Measurements from ENCODE around the gene SPO11.

SPO11 gene

DNA sequence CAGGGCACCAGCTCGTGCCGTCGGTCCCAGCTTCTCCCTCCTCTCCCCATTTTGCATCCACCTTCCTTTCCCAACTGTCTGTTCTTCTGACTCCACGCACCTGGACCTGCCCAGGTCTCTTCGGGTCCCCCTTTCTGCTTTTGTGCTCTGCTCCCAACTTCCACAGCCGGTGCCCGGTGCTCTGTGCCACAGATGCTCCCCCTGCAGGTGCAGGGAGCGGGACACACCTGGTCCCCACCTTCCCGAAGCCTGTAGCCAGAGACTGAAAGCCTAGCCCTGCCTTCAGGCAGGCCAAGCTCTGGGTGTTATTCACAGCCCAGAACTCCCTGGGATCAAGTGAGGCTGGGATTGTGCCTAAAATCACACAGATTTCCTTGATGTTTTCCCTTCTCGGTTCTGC is 38.6 kb upstream of the SPO11 start:
- WGBS: 78% methylated on average over 10 of the region's 10 CpGs
- Histone ChIP-seq H3K9ac (ENCODE audit: low read depth, low read length) (no peak overlapping the region), H3K4me1 (ENCODE audit: insufficient read depth, low read length) (peaks cover 15% of the 10 kb centered on the region), H3K4me3 (ENCODE audit: low read length) (no peak overlapping the region), H3K27ac (ENCODE audit: low read depth, low read length) (no peak overlapping the region), H3K27me3 (ENCODE audit: insufficient read depth, low read length) (no peaks in the 10 kb centered on the region), H3K9me3 (ENCODE audit: insufficient read depth, low read depth, low read length) (no peaks in the 10 kb centered on the region), H3K36me3 (ENCODE audit: insufficient read depth, low read length) (no peaks in the 10 kb centered on the region)

DNA sequence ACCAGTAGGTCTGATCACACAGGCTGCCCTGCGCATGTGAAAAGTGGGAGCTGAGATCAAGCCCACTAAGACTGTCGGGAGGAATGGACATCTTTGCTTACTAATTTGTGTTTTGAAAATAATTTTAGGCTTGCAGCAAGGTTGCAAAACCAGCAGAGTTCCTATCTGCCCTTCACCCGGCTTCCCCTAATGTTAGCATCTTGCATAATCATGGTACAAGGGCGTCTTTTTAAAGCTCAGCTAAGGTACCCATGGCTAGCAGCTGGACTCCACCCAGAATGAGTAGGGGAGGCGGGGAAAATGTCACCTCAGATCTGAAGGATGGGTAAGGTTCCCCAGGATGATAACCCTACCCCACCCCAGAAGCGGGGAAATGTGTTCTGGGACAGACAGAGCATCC is 37.9 kb upstream of the SPO11 start:
- Histone ChIP-seq H3K27ac (ENCODE audit: low read depth, low read length) (no peak overlapping the region), H3K4me1 (ENCODE audit: insufficient read depth, low read length) (peaks cover 15% of the 10 kb centered on the region), H3K9me3 (ENCODE audit: insufficient read depth, low read depth, low read length) (no peaks in the 10 kb centered on the region), H3K36me3 (ENCODE audit: insufficient read depth, low read length) (no peaks in the 10 kb centered on the region), H3K4me3 (ENCODE audit: low read length) (no peak overlapping the region), H3K27me3 (ENCODE audit: insufficient read depth, low read length) (no peaks in the 10 kb centered on the region), H3K9ac (ENCODE audit: low read depth, low read length) (no peak overlapping the region)
- 91% methylated on average over 6 of the region's 6 CpGs for WGBS

DNA sequence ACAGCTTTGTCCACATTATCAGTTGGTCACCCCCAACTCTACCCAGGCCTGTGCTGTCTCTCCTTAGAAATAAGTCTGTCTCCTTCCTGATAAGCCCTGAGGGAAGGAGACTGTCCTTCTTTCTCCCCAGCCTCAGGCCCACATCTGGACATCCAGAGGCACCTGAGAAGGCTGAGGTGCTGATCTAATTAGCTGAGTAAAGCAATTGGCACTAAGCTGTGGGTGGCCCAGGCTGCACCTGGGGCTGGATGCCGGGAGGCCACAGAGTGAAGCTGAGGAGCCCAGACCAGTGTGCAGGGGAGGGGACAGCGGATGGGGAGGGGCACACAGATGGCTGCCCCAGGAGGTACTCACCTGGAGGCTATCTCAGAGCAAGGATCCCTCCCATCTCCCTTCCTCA is 37.0 kb upstream of the SPO11 start:
- Histone ChIP-seq H3K36me3 (ENCODE audit: insufficient read depth, low read length) (no peaks in the 10 kb centered on the region), H3K27me3 (ENCODE audit: insufficient read depth, low read length) (no peaks in the 10 kb centered on the region)
- WGBS: 85% methylated on average over 2 of the region's 2 CpGs

DNA sequence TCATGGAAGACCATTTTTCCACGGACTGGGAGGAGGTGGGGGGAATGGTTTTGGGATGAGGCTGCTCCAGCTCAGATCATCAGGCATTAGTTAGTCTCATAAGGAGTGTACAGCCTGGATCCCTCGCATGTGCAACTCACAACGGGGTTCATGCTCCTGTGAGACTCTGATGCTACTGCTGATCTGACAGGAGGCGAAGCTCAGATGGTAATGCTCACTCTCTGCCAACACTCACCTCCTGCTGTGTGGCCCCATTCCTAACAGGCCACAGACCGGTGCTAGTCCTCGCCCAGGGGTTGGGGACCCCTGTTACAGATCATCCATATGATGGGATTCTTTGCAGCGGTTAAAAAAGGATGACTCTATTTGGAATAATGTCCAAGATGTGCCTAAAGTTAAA is 35.6 kb upstream of the SPO11 start:
- Histone ChIP-seq H3K27me3 (ENCODE audit: insufficient read depth, low read length) (no peaks in the 10 kb centered on the region), H3K4me1 (ENCODE audit: insufficient read depth, low read length) (peaks cover 6% of the 10 kb centered on the region)
- WGBS: 76% methylated on average over 7 of the region's 7 CpGs

More for the DNA sequence above, 37.0 kb upstream of the SPO11 start:
- H3K9ac ChIP-seq (ENCODE audit: low read depth, low read length): no peak overlapping the region
- no peak overlapping the region for H3K27ac ChIP-seq (ENCODE audit: low read depth, low read length)
- no peak overlapping the region for H3K4me3 ChIP-seq (ENCODE audit: low read length)
- H3K9me3 ChIP-seq (ENCODE audit: insufficient read depth, low read depth, low read length): no peaks in the 10 kb centered on the region
- peaks cover 15% of the 10 kb centered on the region for H3K4me1 ChIP-seq (ENCODE audit: insufficient read depth, low read length)

DNA sequence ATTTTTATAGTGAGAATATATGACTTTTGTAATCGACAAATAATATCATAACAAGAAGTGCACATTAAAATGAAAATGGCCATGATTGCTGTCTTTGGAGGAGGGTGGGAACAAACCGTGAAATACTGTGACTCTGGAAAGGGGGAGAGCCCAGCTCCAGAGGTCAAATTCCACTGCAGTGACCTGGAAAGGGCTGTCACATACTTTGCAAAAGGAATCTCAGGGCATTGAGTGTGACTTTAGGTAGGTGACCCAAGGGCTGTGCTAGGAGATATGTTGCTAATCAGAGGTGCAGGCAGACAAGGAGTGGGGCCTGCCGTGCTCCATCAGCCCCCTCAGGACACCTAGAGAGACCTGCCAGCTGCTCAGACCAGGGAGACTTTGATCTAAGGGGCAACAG is 35.1 kb upstream of the SPO11 start:
- peaks cover under 1% of the 10 kb centered on the region; the same call in 1 of the 2 replicates for H3K4me1 ChIP-seq (ENCODE audit: insufficient read depth, low read length)
- H3K36me3 ChIP-seq (ENCODE audit: insufficient read depth, low read length): no peaks in the 10 kb centered on the region
- no peaks in the 10 kb centered on the region for H3K27me3 ChIP-seq (ENCODE audit: insufficient read depth, low read length)
- WGBS: 51% methylated on average over 2 of the region's 3 CpGs
- H3K4me3 ChIP-seq (ENCODE audit: low read length): no peak overlapping the region
- H3K27ac ChIP-seq (ENCODE audit: low read depth, low read length): no peak overlapping the region
- no peaks in the 10 kb centered on the region for H3K9me3 ChIP-seq (ENCODE audit: insufficient read depth, low read depth, low read length)
- no peak overlapping the region for H3K9ac ChIP-seq (ENCODE audit: low read depth, low read length)

More for the DNA sequence above, 35.6 kb upstream of the SPO11 start:
- H3K36me3 ChIP-seq (ENCODE audit: insufficient read depth, low read length): no peaks in the 10 kb centered on the region
- no peak overlapping the region for H3K9ac ChIP-seq (ENCODE audit: low read depth, low read length)
- no peaks in the 10 kb centered on the region for H3K9me3 ChIP-seq (ENCODE audit: insufficient read depth, low read depth, low read length)
- H3K4me3 ChIP-seq (ENCODE audit: low read length): no peak overlapping the region
- no peak overlapping the region for H3K27ac ChIP-seq (ENCODE audit: low read depth, low read length)

DNA sequence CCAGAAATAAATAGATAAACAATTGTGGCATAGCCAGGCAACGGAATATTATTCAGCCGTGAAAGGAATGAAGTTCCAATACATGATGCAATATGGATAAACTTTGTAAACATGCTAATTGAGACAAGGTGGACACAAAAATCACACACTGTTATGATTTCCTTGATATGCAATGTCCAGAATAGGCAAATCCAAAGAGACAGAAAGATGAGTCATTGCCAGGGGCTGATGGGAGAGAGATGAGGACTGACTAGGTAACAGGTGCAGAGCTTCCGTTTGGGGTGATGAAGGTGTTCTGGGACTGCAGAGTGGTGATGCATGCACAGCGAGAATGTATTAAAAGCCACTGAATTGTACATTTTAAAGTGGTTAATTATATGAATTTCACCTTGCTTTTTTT is 31.1 kb upstream of the SPO11 start:
- Histone ChIP-seq H3K4me1 (ENCODE audit: insufficient read depth, low read length) (no peaks in the 10 kb centered on the region), H3K9ac (ENCODE audit: low read depth, low read length) (no peak overlapping the region), H3K27me3 (ENCODE audit: insufficient read depth, low read length) (peaks cover 4% of the 10 kb centered on the region; the same call in 1 of the 2 replicates), H3K27ac (ENCODE audit: low read depth, low read length) (no peak overlapping the region), H3K36me3 (ENCODE audit: insufficient read depth, low read length) (no peaks in the 10 kb centered on the region), H3K4me3 (ENCODE audit: low read length) (no peak overlapping the region), H3K9me3 (ENCODE audit: insufficient read depth, low read depth, low read length) (no peaks in the 10 kb centered on the region)
- WGBS: 92% methylated on average over 4 of the region's 4 CpGs

DNA sequence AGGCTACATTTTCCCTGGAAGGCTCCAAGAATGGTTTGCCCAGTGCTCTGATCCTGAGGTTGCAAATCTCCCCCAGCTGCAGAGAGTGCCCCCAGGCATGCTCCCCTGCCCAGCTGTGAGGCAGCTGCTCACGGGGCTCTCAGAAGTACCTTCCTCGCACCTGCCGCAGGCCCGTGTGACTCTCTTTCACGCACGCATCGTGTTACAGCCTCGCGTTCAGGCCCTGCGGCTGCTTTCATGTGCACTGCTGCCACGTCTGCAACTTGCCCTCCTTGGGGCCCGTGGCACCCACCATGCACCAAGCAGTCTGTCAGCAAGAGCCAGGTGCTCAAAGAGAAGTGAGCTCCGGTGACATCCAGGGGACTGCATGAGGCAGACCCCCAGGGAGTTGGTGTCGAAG is 28.6 kb upstream of the SPO11 start:
- Histone ChIP-seq H3K27me3 (ENCODE audit: insufficient read depth, low read length) (peaks cover 4% of the 10 kb centered on the region; the same call in 1 of the 2 replicates), H3K9ac (ENCODE audit: low read depth, low read length) (no peak overlapping the region), H3K36me3 (ENCODE audit: insufficient read depth, low read length) (no peaks in the 10 kb centered on the region), H3K27ac (ENCODE audit: low read depth, low read length) (no peak overlapping the region), H3K9me3 (ENCODE audit: insufficient read depth, low read depth, low read length) (no peaks in the 10 kb centered on the region), H3K4me1 (ENCODE audit: insufficient read depth, low read length) (no peaks in the 10 kb centered on the region), H3K4me3 (ENCODE audit: low read length) (no peak overlapping the region)
- 82% methylated on average over 14 of the region's 14 CpGs for WGBS

DNA sequence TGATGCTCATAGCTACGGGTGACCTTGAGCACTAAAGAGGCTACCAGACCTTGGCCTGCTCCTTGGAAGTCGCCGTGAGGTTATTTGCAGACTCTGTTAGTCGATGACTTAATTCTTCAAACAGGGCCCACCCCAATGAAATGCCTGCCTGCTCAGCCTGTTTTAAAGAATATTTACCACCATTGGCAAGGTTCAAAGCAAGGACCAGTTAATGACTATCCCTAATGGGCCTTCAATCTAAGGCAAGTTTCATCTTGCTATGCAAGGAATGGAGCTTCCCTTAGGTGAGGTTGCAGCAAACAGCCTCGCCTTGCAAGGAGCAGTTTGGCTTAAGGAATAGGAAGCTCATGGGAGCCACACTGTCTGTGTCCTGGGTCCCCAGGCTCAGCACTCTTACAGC is 22.9 kb upstream of the SPO11 start:
- no peaks in the 10 kb centered on the region for H3K27me3 ChIP-seq (ENCODE audit: insufficient read depth, low read length)
- H3K9me3 ChIP-seq (ENCODE audit: insufficient read depth, low read depth, low read length): no peaks in the 10 kb centered on the region
- WGBS: 92% methylated on average over 5 of the region's 5 CpGs
- no peak overlapping the region for H3K27ac ChIP-seq (ENCODE audit: low read depth, low read length)
- H3K9ac ChIP-seq (ENCODE audit: low read depth, low read length): no peak overlapping the region
- no peaks in the 10 kb centered on the region for H3K4me1 ChIP-seq (ENCODE audit: insufficient read depth, low read length)
- H3K36me3 ChIP-seq (ENCODE audit: insufficient read depth, low read length): no peaks in the 10 kb centered on the region
- H3K4me3 ChIP-seq (ENCODE audit: low read length): no peak overlapping the region

DNA sequence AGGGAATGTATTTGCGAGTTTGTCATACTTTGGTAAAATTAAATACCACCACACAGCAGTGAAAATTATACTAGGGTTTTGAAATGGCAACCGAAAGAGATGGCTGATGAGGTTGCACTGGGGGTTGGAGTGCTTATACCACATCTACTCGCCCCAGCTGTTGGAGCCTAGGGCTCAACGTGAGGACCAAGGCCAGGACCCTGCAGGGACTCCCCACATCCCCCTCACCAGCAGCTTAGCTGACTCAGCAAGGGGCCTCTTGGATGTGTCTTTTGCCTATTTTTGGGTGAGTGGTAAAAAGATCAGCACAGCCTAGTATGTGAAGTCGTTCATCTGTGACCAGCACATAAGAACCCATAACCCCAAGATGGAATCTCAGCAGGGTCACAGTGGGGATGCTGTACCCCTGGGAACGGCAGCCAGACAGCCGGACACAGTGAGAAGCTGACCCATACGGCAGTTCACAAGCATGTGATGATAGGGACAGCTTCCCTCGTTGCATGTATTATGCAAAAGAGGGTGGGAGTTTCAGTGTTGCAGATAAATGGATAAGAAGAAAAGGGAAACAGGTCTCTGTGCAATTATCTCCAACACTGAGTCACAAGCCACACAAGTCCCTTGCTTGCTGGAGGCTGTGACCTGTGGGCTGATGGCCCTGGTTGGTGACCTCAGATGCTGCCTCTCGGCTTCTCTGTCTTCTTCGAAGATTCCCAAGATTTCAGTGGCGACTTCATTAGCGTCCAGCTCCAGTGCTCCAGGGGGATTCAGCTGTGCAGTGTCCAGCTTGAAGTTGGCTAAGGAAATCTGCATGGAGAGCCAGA is 20.9 kb upstream of the SPO11 start:
- H3K27ac ChIP-seq (ENCODE audit: low read depth, low read length): no peak overlapping the region
- H3K4me3 ChIP-seq (ENCODE audit: low read length): no peak overlapping the region
- no peaks in the 10 kb centered on the region for H3K36me3 ChIP-seq (ENCODE audit: insufficient read depth, low read length)
- WGBS: 88% methylated on average over 11 of the region's 13 CpGs
- no peak overlapping the region for H3K9ac ChIP-seq (ENCODE audit: low read depth, low read length)
- no peaks in the 10 kb centered on the region for H3K9me3 ChIP-seq (ENCODE audit: insufficient read depth, low read depth, low read length)
- no peaks in the 10 kb centered on the region for H3K27me3 ChIP-seq (ENCODE audit: insufficient read depth, low read length)
- H3K4me1 ChIP-seq (ENCODE audit: insufficient read depth, low read length): no peaks in the 10 kb centered on the region

DNA sequence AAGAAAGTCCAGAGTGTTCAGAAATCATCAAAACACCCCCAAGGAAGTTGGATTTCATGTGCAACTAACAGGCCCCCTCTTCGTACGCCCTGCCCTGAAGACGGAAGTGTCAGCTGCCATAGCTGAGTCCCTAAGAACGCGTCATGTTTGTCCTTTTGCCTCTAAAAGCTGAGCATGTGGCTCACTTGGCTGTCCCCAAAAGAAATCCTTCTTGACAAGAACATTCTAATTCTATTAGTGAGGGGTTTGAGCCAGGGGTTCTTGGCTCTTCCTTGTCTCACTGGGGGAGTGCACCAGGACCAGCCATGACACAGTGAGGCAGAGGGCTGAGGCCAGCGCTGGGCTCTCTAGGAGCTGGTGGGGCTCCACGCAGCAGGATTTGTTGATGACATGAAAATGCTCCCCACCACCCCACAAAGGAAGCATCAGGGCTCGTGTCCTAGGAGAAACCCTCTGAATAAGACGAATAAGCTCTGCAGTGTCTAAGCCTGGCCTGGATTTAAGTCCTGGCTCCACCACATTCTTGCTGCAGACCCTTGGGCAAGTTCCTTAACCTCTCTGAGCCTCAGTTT is 20.0 kb upstream of the SPO11 start:
- no peaks in the 10 kb centered on the region for H3K27me3 ChIP-seq (ENCODE audit: insufficient read depth, low read length)
- no peaks in the 10 kb centered on the region for H3K36me3 ChIP-seq (ENCODE audit: insufficient read depth, low read length)
- WGBS: 94% methylated on average over 9 of the region's 9 CpGs
- H3K9ac ChIP-seq (ENCODE audit: low read depth, low read length): no peak overlapping the region
- no peak overlapping the region for H3K4me3 ChIP-seq (ENCODE audit: low read length)
- no peak overlapping the region for H3K27ac ChIP-seq (ENCODE audit: low read depth, low read length)
- no peaks in the 10 kb centered on the region for H3K4me1 ChIP-seq (ENCODE audit: insufficient read depth, low read length)
- no peaks in the 10 kb centered on the region for H3K9me3 ChIP-seq (ENCODE audit: insufficient read depth, low read depth, low read length)

DNA sequence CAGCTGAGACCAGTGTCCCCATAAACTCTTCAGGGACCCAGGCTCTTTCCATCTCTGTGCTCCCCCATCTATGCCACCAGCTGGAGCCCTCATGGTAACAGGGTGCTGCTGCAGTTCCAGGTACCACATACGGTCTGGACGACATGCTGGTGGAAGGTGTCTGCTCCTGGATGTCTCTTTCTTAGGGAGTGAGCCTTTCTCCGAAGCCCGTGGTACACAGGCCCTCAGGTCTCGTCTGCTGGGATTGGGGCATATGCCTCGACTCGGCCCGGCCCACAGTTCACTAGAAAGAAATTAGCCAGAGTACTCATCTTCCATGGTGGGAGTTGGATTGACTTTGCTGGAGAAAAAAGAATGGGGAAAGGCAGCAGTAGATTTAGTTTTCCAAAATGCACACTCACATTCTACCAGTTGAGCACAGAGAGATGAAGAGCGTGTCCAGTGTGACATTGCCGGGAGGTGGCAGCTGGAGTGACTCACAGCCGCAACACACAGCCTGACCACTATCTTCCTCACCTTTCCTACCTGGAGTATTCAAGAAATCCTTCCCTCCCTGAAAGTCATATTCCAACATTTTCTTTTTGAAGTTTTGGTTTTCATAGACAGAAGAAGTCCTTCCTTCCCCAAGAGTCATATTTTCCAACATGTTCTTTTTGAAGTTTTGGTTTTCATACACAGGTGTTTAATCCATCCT is 18.6 kb upstream of the SPO11 start:
- Histone ChIP-seq H3K4me1 (ENCODE audit: insufficient read depth, low read length) (no peaks in the 10 kb centered on the region), H3K27ac (ENCODE audit: low read depth, low read length) (no peak overlapping the region), H3K9ac (ENCODE audit: low read depth, low read length) (no peak overlapping the region), H3K36me3 (ENCODE audit: insufficient read depth, low read length) (no peaks in the 10 kb centered on the region), H3K27me3 (ENCODE audit: insufficient read depth, low read length) (no peaks in the 10 kb centered on the region), H3K9me3 (ENCODE audit: insufficient read depth, low read depth, low read length) (no peaks in the 10 kb centered on the region), H3K4me3 (ENCODE audit: low read length) (no peak overlapping the region)
- WGBS: 94% methylated on average over 11 of the region's 11 CpGs
